Measurements from ENCODE around the gene KCNT1.

Gene KCNT1

GRCh38 chr9:135802876-135803419 is 101.0 kb downstream of the KCNT1 start:
- no peak for DNase-seq (ENCODE audit: low spot score)

- no peak for DNase-seq (ENCODE audit: low spot score)
Observed at GRCh38 chr9:135803441-135803840, 101.5 kb downstream of the KCNT1 start.

GRCh38 chr9:135804581-135805421 is 102.8 kb downstream of the KCNT1 start:
- DNase-seq (ENCODE audit: low spot score): no peak

GRCh38 chr9:135805422-135806022 is 103.5 kb downstream of the KCNT1 start:
- DNase-seq (ENCODE audit: low spot score): no peak

DNA sequence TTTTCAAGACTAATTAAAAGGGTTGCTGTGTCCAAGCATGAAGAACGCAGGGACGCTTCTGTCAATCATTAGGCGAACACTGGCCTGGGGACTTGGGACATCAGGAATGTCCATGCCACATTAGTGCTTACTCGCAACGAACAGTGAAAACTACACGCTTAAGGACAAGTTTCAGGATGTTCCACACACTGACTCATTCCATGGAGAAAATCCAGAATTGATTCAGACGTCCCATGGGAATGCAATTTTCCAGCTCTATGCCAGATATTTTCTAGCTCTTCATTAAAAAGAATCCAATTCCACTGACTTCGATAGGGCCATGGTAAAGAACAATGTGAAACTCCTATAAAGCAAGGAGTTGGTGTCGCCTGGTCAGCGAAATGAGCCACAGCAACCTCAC is 107.2 kb downstream of the KCNT1 start:
- no peak for DNase-seq (ENCODE audit: low spot score)

GRCh38 chr9:135810806-135811575 is 109.0 kb downstream of the KCNT1 start:
- no peak for DNase-seq (ENCODE audit: low spot score)

GRCh38 chr9:135811801-135812200 is 109.8 kb downstream of the KCNT1 start:
- DNase-seq (ENCODE audit: low spot score): no peak

GRCh38 chr9:135812961-135813360 is 111.0 kb downstream of the KCNT1 start:
- no peak for DNase-seq (ENCODE audit: low spot score)

- no peak for DNase-seq (ENCODE audit: low spot score)
Observed at GRCh38 chr9:135813671-135814290, 111.8 kb downstream of the KCNT1 start.

DNA sequence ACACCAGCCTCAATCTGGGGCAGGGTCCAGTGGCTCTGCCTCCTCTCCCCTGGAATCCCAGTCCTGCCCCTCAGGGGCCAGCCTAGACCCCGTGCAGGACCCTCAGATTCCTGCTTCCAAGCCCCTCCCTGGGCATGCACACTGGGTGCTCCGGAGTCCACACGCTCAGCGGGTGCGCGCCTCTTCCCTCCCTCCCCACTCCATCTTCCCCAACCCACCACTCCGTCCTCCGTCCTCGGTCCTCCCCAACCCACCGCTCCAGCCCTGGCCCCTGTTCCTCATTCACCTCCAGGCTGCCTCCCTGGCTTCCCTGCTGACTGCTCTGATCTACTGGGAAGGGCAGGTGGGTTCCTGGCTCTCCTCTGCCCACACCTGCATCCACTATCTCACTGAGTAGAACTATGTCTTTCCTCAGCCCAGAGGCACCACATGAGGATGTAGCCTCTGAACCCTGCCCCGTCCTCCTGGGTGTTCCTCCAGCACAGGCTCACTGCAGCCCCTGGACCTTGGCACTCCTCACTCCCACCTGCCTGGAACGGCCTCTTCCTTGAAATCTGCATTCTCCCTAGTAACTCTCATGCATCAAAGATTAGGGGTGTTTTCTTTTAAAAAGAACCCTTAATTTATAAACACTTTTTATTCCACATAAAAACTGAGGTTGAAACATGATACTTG is 112.6 kb downstream of the KCNT1 start:
- DNase-seq (ENCODE audit: low spot score): no peak

- DNase-seq (ENCODE audit: low spot score): no peak
Observed at GRCh38 chr9:135815413-135815812, 113.4 kb downstream of the KCNT1 start.

- no peak for DNase-seq (ENCODE audit: low spot score)
Observed at GRCh38 chr9:135815830-135816650, 114.1 kb downstream of the KCNT1 start.

GRCh38 chr9:135816651-135816970 is 114.6 kb downstream of the KCNT1 start:
- no peak for DNase-seq (ENCODE audit: low spot score)

DNA sequence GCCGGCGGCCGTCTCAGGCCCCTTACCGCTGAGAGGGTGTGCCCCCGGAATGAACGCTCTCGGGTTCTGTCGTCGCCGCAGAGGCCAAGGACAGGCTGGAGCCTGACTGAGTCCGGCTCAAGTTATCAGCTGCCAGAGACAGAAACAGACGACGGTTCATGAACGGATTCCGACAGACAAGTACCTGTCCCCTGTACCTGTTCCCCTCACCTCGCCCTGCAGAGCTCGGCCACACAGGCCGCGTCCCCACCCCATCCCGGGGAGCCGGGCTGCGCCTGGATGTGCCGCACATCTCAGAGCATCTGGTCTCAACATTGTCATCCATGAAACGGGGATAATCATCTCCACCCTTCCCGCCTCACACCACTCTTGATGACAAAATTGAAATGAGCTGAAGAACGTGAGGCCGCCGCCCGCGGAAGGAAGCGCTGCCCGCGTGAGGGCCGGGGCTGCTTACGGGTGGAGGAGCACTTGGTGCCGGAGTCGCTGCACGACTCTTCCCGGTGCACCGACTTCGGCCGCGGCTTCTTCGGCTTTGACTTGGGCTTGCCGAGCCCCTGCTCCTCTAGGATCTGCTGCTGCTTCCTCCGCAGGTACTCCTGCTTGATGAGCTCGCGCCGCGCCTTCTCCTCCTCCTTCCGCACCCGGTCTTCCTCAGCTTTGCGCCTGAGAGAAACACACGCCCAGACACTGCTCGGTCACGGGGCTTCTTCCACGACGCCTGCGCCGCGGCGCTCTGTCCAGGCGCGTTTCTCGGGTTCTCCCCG is 116.1 kb downstream of the KCNT1 start:
- no peak for DNase-seq (ENCODE audit: low spot score)

- DNase-seq (ENCODE audit: low spot score): no peak
Observed at GRCh38 chr9:135818718-135819475, 116.9 kb downstream of the KCNT1 start.

DNA sequence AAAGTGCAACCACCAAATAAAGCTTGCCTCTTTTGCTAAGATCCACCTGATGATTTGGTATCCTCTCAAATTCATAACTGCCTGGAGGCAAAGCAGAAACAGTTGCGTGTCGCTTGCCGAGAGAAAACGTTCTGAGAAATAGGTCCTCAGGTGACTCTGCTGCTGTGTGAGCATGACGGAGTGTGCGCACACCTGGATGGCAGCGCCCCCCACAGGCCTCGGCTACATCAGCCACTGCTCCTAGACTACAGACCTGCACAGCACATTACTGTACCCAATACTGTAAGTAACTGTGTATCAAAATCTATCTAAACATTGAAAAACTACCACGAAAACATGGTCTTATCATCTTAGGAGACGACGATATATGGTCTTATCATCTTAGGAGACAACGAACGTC is 117.9 kb downstream of the KCNT1 start:
- no peak for DNase-seq (ENCODE audit: low spot score)

GRCh38 chr9:135820661-135821060 is 118.7 kb downstream of the KCNT1 start:
- no peak for DNase-seq (ENCODE audit: low spot score)

DNA sequence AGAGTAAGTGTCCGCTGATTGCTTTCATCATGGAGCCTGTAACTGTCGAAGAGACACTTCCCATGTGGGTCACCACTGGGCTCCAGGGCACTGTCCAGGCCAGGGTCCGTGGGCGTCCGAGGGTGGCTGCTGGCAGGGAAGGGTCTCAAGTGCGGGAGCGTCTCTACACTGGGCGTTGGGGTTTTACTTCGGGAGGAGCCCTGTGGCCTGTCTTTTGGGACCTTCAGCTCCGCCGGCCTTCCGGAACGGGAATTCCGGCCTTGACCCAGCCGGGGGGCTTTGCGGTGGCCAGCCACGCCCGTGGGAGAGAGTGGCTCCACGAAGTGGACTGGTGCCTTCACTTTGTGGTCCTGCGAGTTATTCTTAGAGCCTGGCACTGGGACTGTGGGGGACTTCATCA is 119.1 kb downstream of the KCNT1 start:
- DNase-seq (ENCODE audit: low spot score): no peak

DNA sequence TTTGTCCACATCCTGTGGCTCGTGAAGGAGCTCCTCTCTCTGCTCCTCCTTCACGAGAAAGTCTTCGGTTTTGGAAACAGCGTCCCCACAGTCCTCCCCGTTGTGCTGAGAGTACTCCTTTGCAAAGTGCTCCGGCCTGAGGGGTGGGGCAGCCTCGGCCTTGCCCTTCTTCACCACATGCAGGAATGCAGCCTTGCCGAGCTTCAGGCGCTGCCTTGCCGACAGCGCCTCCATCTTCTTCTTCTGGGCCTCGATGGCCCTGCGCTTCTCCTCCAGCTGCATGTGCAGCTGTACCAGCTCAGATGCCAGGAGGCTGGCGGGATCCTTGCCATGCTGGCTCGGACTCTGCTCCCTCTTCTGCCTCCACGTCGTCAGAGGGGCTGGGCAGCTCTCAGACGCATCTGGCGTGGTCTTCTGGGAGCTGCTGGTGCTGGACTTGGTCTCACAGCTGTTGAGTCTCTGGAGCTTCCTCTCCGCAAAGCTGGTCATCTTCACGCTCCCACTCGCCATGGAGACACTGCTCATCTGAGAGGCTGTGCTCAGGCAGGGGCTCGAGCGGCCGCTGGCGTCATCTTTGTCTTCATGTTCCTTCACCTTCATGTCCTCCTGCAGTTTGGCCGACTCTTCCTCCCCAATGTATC is 119.9 kb downstream of the KCNT1 start:
- DNase-seq (ENCODE audit: low spot score): no peak
